HepG2 (cell line): ENCODE data around the gene MYO5B. TPM values are rescaled to one million over a fixed set of nuclear protein-coding genes. Genes with fewer than 3 reads are reported as not detected.

Source experiments
- ATAC-seq: fragments of 200-7000 bp; cut with Tn5 transposase; 3 replicates; pipeline ENCODE4 v1.9.1; 2020; ENCODE audit warnings: mild to moderate bottlenecking, moderate library complexity
- BruUV-seq: library from RNA; stranded (reverse); fragments of 400-500 nt; replicated peaks from 2 replicates; lab custom pipeline; 2021; lab: Mats Ljungman, UMichigan
- CTCF ChIA-PET: fragments of 300-600 bp; formaldehyde crosslinking; extraction: SDS; loops from one replicate; lab custom pipeline; 2021; ENCODE audit warnings: low total read pairs, inconsistent platforms, low intra/inter-chr PET ratio; lab: Yijun Ruan, JAX
- POLR2A ChIA-PET: fragments of 350-600 bp; sonication (Branson Sonifier 250); formaldehyde crosslinking; loops from one replicate; lab custom pipeline; 2020; ENCODE audit warnings: antibody characterized with exemption, inconsistent platforms; lab: Yijun Ruan, JAX
- DNase-seq: peaks from one replicate; pipeline ENCODE4 v3.0.0-alpha.2; 2015; ENCODE audit warnings: low spot score
- FAIRE-seq: peaks from 3 replicates; lab custom pipeline; 2011; peaks lifted over from hg19 to GRCh38; lab: Jason Lieb, UNC
- H2AFZ ChIP-seq: one replicate; pipeline ENCODE4 v1.6.1; 2011; ENCODE audit warnings: low read length, inconsistent platforms
- H3K27ac ChIP-seq: fragments of 300-600 bp; 3 replicates; pipeline ENCODE4 v1.8.0; 2011; ENCODE audit warnings: mixed run types, mild to moderate bottlenecking, mixed read lengths, low read length, inconsistent platforms; ENCODE audit not compliant: insufficient read depth; ENCODE audit errors: extremely low read length
- H3K27me3 ChIP-seq, 2 experiments: fragments of 200-600 bp in 1 of 2; 2 replicates in 1 of 2; 3 replicates in 1 of 2; pipeline versions ENCODE4 v1.6.0 to v1.8.0; 2011; ENCODE audit warnings: low read length in 2 of 2, mild to moderate bottlenecking in 2 of 2, moderate library complexity in 2 of 2, inconsistent platforms in 1 of 2; ENCODE audit not compliant: insufficient read depth in 2 of 2, control insufficient read depth in 1 of 2
- H3K36me3 ChIP-seq, 2 experiments: fragments of 200-600 bp in 1 of 2; replicated peaks in 1 of 2; 2 replicates in 1 of 2; 3 replicates in 1 of 2; pipeline versions ENCODE4 v1.5.1 to v1.8.0; 2011; ENCODE audit warnings: low read length in 2 of 2, inconsistent platforms in 1 of 2; ENCODE audit not compliant: insufficient read depth in 2 of 2, control insufficient read depth in 1 of 2
- H3K4me1 ChIP-seq: 2 replicates; pipeline ENCODE4 v1.5.1; 2012; ENCODE audit warnings: low read length, inconsistent platforms; ENCODE audit not compliant: insufficient read depth
- H3K4me2 ChIP-seq: 2 replicates; pipeline ENCODE4 v1.6.0; 2011; ENCODE audit warnings: low read depth, low read length, inconsistent platforms
- H3K4me3 ChIP-seq, 3 experiments: fragments of 200-600 bp in 1 of 3; sonication (generic), shearing (Covaris generic) in 1 of 3; replicated peaks in 1 of 3; 2 replicates each; pipeline ENCODE4 v1.5.1; 2011 to 2016; ENCODE audit warnings: low read length in 3 of 3, inconsistent platforms in 2 of 3, low read depth in 2 of 3, mild to moderate bottlenecking in 2 of 3, control low read depth in 1 of 3, mixed read lengths in 1 of 3; ENCODE audit not compliant: insufficient read depth in 1 of 3
- H3K79me2 ChIP-seq: one replicate; pipeline ENCODE4 v1.6.1; 2011; ENCODE audit warnings: low read length, inconsistent platforms; ENCODE audit not compliant: insufficient read depth
- H3K9ac ChIP-seq: 2 replicates; pipeline ENCODE4 v1.6.0; 2011; ENCODE audit warnings: mild to moderate bottlenecking, low read depth, low read length, inconsistent platforms; ENCODE audit not compliant: insufficient read depth
- H3K9me3 ChIP-seq: 2 replicates; pipeline ENCODE4 v1.5.1; 2012; ENCODE audit warnings: mild to moderate bottlenecking, low read length
- H4K20me1 ChIP-seq: 2 replicates; pipeline ENCODE4 v1.6.0; 2011; ENCODE audit warnings: inconsistent platforms, mild to moderate bottlenecking, low read length, moderate library complexity; ENCODE audit not compliant: insufficient read depth
- BCLAF1 ChIP-seq: fragments of 450-650 bp; IDR thresholded peaks from 2 replicates; pipeline ENCODE4 v1.6.1; 2017; ENCODE audit warnings: mild to moderate bottlenecking
- CREB3 ChIP-seq: sonication (generic); formaldehyde crosslinking; IDR thresholded peaks from 2 replicates; pipeline ENCODE4 v1.5.0; 2020; ENCODE audit warnings: missing genetic modification reagents
- DZIP1 ChIP-seq: sonication (generic); formaldehyde crosslinking; IDR thresholded peaks from 2 replicates; pipeline ENCODE4 v1.5.0; 2020; ENCODE audit warnings: mild to moderate bottlenecking, missing genetic modification reagents
- FOSL2 ChIP-seq: sonication (generic); formaldehyde crosslinking; IDR thresholded peaks from 2 replicates; pipeline ENCODE4 v1.4.0; 2020; ENCODE audit warnings: missing genetic modification reagents
- GPN1 ChIP-seq: sonication (generic); formaldehyde crosslinking; IDR thresholded peaks from 2 replicates; pipeline ENCODE4 v1.5.1; 2020; ENCODE audit warnings: missing genetic modification reagents, borderline replicate concordance
- IRF2 ChIP-seq: IDR thresholded peaks from 2 replicates; pipeline ENCODE4 v1.6.1; 2018; ENCODE audit warnings: missing genetic modification reagents, missing compliant biosample characterization
- LCORL ChIP-seq, 2 experiments: fragments of 450-650 bp in 1 of 2; sonication (generic) in 1 of 2; formaldehyde crosslinking in 1 of 2; IDR thresholded peaks; 2 replicates each; pipeline versions ENCODE4 v1.5.0 to v1.6.1; 2017 to 2020; ENCODE audit warnings: antibody characterized with exemption in 1 of 2, missing genetic modification reagents in 1 of 2
- NFE2L2 ChIP-seq: fragments of 150-350 bp; IDR thresholded peaks from 2 replicates; pipeline ENCODE4 v1.6.1; 2014; ENCODE audit warnings: low read length
- PITX1 ChIP-seq: sonication (generic); formaldehyde crosslinking; IDR thresholded peaks from 2 replicates; pipeline ENCODE4 v1.5.1; 2020; ENCODE audit warnings: mild to moderate bottlenecking, missing genetic modification reagents
- TOPORS ChIP-seq: sonication (generic); formaldehyde crosslinking; IDR thresholded peaks from 2 replicates; pipeline ENCODE4 v1.8.0; 2023; ENCODE audit warnings: mild to moderate bottlenecking, missing genetic modification reagents
- ZNF724P ChIP-seq: sonication (generic); formaldehyde crosslinking; IDR thresholded peaks from 2 replicates; pipeline ENCODE4 v1.8.0; 2022; ENCODE audit warnings: missing genetic modification reagents, borderline replicate concordance
- WGBS: methylation state at CpG from one replicate; pipeline ENCODE4 v1.1.6; 2017; ENCODE audit warnings: low lambda C conversion rate; 5-methylcytosine and 5-hydroxymethylcytosine counted together
- in situ Hi-C: cut with HindIII; loops from 2 replicates; pipeline ENCODE4 v1.10.0; 2017; ENCODE audit warnings: low pct_unique_long_range_greater_than_20kb; ENCODE audit not compliant: extremely low pct_ligation_motif_present
- intact Hi-C: fragments of 100-400 bp; cut with micrococcal nuclease; formaldehyde crosslinking; loops from one replicate; pipeline ENCODE4 v1.10.0; 2022; ENCODE audit not compliant: unreplicated experiment
- polyA plus RNA-seq, 8 experiments: library from polyadenylated mRNA; depleted of rRNA in 3 of 8; stranded (reverse) in 7 of 8; unstranded in 1 of 8; fragments of >200 nt; fragmentation: Illumina TruSeq in 4 of 8; extraction: Trizol in 4 of 8; gene quantifications; 2 replicates each; pipeline versions ENCODE4 v1.2.1 to v1.2.3, GENCODE V29; 2011 to 2016; ENCODE audit warnings: low read depth in 4 of 8, missing spikeins in 1 of 8, mixed read lengths in 1 of 8; ENCODE audit not compliant: insufficient read depth in 1 of 8
- total RNA-seq, 5 experiments: library from RNA; depleted of rRNA; stranded (reverse); fragments of >200 nt; fragmentation: Illumina TruSeq; extraction: Trizol; gene quantifications; 2 replicates each; pipeline ENCODE4 v1.2.3, GENCODE V29; 2016; ENCODE audit warnings: low read depth in 1 of 5
- TF ChIP-seq, protein P1 (sequence below): sonication (generic); formaldehyde crosslinking; IDR thresholded peaks from 2 replicates; pipeline ENCODE4 v1.4.0; 2020; ENCODE audit warnings: missing genetic modification reagents, borderline replicate concordance

MYO5B gene
- total and polyA plus RNA-seq, 2 of the 13 experiments (the other 11 are each of a cell fraction or from before 2014, with no cell fraction given): 13.1 to 24.0 TPM

DNA sequence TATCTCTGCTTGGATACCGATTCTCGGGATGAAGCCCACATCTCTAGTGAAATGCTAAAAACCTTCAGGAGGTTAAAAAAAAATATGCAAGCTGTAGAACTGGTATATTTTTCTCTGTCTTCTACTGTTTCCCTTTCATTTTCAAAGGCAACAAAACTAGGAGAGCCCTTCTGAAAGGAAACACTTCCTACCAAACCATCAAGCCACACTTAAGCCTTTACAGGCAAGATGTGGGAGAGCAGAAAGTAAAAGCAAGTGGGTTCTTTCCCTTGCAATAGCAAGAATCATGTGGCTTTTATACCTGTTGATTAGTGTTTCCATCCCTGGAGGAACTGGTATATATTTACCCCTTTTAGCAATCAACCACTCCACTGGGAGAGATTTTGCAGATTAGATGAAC is 233.7 kb downstream of the MYO5B start:
- Histone ChIP-seq H3K9ac (no peak overlapping the region), H3K27me3 (no peaks in the 10 kb centered on the region), H3K4me2 (no peak overlapping the region), H3K4me1 (peaks cover 9% of the 10 kb centered on the region), H3K9me3 (no peaks in the 10 kb centered on the region), H3K27ac (no peak overlapping the region), H3K36me3 (peaks cover 0 to 14% of the 10 kb centered on the region in 2 experiments; a peak in 2 of 5 replicates), H3K79me2 (no peaks in the 10 kb centered on the region), H2AFZ (no peak overlapping the region), H4K20me1 (no peaks in the 10 kb centered on the region), H3K4me3 (no peak overlapping the region)
- BruUV-seq: no TSS peak
- TF ChIP-seq TOPORS (CRISPR knock-in tag) (no peak), NFE2L2 (no peak), IRF2 (no peak), FOSL2 (no peak), PITX1 (no peak), BCLAF1 (no peak), CREB3 (CRISPR knock-in tag) (no peak), DZIP1 (CRISPR knock-in tag) (no peak), ZNF724P (CRISPR knock-in tag) (no peak), GPN1 (no peak), LCORL (IDR thresholded peaks at IDR 0.05) (no peak), LCORL (CRISPR knock-in tag; IDR thresholded peaks at IDR 0.05) (no peak)
- TF ChIP-seq, protein P1, sequence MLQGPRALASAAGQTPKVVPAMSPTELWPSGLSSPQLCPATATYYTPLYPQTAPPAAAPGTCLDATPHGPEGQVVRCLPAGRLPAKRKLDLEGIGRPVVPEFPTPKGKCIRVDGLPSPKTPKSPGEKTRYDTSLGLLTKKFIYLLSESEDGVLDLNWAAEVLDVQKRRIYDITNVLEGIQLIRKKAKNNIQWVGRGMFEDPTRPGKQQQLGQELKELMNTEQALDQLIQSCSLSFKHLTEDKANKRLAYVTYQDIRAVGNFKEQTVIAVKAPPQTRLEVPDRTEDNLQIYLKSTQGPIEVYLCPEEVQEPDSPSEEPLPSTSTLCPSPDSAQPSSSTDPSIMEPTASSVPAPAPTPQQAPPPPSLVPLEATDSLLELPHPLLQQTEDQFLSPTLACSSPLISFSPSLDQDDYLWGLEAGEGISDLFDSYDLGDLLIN (CRISPR knock-in tag): no peak
- CTCF ChIA-PET: no interaction called here
- in situ Hi-C loops: no loop called here
- DNase-seq (no peak), ATAC-seq (no peak), FAIRE-seq (no peak)
- POLR2A ChIA-PET: no interaction called here
- 79% methylated on average over 2 of the region's 2 CpGs for WGBS
- intact Hi-C loops: no loop called here
